HG02678 (cell line): ENCODE measurements around the gene CWF19L2.

Experiments
- ATAC-seq: cut with Tn5 transposase; IDR thresholded peaks from one replicate; pipeline ENCODE4 v1.9.1; 2021; ENCODE audit warnings: mild to moderate bottlenecking, moderate library complexity; ENCODE audit not compliant: unreplicated experiment

The CWF19L2 gene

DNA sequence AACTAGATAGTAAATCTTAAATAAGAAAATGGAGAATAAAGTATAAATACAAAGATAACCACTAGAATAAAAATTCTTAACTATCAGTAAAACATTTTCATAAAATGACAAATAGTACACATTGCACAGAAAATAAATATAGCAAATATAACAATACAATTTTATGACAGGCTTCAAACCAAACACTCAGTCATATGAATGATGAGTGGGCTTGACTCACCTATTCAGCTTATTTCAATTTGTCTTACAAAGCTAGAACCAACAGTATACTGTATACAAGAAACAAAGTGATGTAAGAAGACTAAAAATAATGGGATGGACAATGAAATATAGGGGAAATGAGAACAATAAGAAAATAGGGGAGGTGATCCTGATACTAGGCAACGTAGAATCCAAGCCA is 141.2 kb downstream of the CWF19L2 start:
- no peak for ATAC-seq

DNA sequence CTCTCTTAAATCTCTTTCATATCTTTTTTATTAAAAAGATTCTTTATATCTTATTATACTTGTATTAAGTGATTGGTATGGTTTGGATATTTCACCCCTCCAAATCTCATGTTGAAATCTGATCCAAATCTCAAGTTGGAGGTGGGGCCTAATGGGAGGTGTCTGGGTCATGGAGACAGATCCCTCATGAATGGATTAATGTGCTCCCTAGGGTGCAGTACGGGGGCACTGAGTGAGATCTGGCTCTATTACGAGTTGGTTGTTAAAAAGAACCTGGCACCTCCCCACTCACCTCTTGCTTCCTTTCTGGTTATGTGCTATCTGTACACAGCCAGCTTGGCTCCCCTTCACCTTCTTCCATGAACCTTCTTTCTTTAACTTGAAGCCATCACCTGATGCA is 149.6 kb downstream of the CWF19L2 start:
- no peak for ATAC-seq

DNA sequence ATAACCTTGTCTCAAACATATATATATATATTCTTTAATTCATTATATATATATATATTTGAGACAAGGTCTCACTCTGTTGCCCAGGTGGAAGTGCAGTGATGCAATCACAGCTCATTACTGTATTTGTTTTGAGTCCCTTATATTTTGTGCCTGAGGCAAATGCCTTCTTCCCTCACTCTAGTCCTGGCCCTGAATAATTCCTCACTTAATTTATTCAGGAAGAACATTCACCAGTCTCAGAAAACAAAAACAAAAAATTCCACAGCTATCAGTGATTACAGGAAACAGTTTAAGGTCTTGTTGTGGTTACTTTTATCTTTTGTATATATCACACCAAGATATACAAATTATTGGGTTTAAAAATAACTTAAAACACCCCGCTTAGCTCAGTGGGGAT is 155.7 kb downstream of the CWF19L2 start:
- no peak for ATAC-seq

DNA sequence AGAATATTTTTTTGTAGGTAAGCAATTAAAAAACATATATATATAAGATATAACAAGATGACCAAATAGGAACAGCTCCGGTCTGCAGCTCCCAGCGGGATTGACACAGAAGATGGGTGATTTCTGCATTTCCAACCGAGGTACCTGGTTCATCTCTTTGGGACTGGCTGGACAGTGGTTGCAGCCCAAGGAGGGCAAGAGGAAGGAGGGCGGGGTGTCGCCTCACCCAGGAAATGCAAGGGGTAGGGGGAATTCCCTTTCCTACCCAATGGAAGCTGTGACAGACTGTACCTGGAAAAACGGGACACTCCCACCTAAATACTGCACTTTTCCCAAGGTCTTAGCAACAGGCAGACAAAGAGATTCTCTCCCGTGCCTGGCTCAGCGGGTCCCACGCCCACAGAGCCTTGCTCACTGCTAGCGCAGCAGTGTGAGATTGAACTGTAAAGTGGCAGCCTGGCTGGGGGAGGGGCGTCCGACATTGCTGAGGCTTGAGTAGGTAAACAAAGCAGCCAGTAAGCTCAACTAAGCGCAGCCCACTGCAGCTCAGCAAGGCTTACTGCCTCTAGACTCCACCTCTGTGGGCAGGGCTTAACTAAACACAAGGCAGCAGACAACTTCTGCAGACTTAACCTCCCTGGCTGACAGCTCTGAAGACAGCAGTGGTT is 163.8 kb downstream of the CWF19L2 start:
- ATAC-seq, result no peak

DNA sequence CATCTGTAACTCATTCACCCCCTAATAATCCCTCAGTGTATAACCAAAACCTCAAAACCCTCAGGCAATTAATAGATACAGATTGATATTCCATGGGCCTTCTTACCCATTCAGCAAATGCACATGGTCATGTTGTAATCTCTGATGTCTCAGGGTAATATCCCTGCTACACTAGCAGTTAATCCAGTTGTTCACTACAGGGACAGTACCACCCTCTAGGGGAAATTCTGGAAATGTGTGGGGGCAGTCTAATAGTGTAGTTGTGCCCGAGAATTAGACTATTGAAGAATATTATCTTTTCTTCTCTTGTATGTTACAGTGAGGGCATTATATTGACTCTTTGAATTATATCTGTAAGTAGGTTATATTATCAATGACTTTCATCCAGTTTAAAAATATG is 175.4 kb downstream of the CWF19L2 start:
- ATAC-seq, result no peak
